ENCODE data around the gene AGBL5. TPM values are rescaled to one million over a fixed set of nuclear protein-coding genes. Genes with fewer than 3 reads are reported as not detected.
"Not testable (repeated sequence)": the region's sequence is repeated elsewhere in the genome, so short reads cannot be mapped to it uniquely, and the experiment has no call there.

Gene AGBL5
- total RNA-seq, 1 donor from 2014 or later: 14.0 TPM

DNA sequence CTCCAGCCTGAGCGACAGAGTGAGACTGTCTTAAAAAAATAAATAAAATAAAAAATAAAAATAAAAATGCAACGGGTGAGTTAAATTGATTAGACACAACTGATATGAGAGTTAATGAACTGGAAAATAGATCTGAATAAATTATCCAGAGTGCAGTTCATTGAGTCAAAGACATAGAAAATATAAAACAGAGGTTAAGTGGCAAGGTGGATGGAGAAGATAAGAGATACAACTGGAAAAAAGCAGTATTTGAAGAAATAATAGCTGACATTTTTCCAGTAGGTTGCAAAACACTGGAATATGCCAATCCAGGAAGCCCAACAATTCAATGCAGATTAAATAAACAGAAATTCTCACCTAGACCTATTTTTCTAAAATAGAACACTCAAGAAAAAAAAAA is 56.8 kb downstream of the AGBL5 start:
- no peak for DNase-seq
- no peak overlapping the region for H3K27ac ChIP-seq
- H3K27me3 ChIP-seq: peaks cover 12% of the 10 kb centered on the region
- H3K9me3 ChIP-seq: no peaks in the 10 kb centered on the region
- TF ChIP-seq, protein P1, sequence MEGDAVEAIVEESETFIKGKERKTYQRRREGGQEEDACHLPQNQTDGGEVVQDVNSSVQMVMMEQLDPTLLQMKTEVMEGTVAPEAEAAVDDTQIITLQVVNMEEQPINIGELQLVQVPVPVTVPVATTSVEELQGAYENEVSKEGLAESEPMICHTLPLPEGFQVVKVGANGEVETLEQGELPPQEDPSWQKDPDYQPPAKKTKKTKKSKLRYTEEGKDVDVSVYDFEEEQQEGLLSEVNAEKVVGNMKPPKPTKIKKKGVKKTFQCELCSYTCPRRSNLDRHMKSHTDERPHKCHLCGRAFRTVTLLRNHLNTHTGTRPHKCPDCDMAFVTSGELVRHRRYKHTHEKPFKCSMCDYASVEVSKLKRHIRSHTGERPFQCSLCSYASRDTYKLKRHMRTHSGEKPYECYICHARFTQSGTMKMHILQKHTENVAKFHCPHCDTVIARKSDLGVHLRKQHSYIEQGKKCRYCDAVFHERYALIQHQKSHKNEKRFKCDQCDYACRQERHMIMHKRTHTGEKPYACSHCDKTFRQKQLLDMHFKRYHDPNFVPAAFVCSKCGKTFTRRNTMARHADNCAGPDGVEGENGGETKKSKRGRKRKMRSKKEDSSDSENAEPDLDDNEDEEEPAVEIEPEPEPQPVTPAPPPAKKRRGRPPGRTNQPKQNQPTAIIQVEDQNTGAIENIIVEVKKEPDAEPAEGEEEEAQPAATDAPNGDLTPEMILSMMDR (IDR thresholded peaks at IDR 0.05): no peak
- H3K4me1 ChIP-seq: no peaks in the 10 kb centered on the region
- no peaks in the 10 kb centered on the region for H3K36me3 ChIP-seq
- intact Hi-C loops (cut with DNase I): loop anchor here (10.0 kb wide), 1 partner anchor 97 kb away; no protein-coding TSS in a partner anchor
- ATAC-seq: no peak
- no peak overlapping the region for H3K4me3 ChIP-seq

DNA sequence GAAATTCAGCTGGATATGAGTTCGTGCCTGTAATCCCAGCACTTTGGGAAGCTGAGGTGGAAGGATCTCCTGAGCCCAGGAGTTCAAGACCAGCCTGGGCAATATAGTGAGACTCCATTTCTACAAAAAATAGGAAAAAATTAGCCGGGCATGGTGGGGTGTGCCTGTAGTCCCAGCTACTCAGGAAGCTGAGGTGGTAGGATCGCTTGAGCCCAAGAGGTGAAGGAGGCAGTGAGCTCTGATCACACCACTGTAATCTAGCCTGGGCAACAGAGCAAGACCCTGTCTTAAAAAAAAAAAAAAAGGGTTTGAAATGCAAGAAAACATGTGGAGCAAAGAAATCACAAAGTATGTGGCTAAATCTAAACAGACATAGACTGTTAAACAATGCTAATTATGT is 57.6 kb downstream of the AGBL5 start:
- Histone ChIP-seq H3K36me3 (no peaks in the 10 kb centered on the region), H3K4me1 (no peaks in the 10 kb centered on the region), H3K4me3 (no peak overlapping the region), H3K27ac (no peak overlapping the region), H3K27me3 (peaks cover 10% of the 10 kb centered on the region), H3K9me3 (no peaks in the 10 kb centered on the region)
- DNase-seq (no peak), ATAC-seq (no peak)
- intact Hi-C loops (cut with DNase I): loop anchor here (10.0 kb wide), 1 partner anchor 96 kb away; no protein-coding TSS in a partner anchor
- TF ChIP-seq, protein P1 (IDR thresholded peaks at IDR 0.05): no peak

DNA sequence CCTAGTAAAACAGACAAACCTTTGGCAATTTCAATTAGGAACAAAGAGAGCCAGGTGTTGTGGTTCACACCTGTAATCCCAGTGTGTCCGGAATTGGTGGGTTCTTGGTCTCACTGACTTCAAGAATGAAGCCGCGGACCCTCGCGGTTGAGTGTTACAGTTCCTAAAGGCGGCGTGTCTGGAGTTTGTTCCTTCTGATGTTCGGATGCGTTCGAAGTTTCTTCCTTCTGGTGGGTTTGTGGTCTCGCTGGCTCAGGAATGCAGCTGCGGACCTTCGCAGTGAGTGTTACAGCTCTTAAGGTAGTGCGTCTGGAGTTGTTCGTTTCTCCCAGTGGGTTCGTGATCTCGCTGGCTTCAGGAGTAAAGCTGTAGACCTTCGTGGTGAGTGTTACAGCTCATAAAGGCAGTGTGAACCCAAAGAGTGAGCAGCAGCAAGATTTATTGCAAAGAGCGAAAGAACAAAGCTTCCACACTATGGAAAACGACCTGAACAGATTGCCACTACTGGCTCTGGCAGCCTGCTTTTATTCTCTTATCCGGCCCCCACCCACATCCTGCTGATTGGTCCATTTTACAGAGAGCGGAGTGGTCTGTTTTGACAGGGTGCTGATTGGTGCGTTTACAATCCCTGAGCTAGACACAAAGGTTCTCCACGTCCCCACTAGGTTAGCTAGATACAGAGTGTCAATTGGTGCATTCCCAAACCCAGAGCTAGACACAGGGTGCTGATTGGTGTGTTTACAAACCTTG is 59.3 kb downstream of the AGBL5 start:
- H3K4me1 ChIP-seq; ATAC-seq; intact Hi-C loops (cut with DNase I); H3K27ac ChIP-seq; H3K27me3 ChIP-seq; H3K9me3 ChIP-seq; H3K36me3 ChIP-seq; DNase-seq; H3K4me3 ChIP-seq: not testable (repeated sequence)

DNA sequence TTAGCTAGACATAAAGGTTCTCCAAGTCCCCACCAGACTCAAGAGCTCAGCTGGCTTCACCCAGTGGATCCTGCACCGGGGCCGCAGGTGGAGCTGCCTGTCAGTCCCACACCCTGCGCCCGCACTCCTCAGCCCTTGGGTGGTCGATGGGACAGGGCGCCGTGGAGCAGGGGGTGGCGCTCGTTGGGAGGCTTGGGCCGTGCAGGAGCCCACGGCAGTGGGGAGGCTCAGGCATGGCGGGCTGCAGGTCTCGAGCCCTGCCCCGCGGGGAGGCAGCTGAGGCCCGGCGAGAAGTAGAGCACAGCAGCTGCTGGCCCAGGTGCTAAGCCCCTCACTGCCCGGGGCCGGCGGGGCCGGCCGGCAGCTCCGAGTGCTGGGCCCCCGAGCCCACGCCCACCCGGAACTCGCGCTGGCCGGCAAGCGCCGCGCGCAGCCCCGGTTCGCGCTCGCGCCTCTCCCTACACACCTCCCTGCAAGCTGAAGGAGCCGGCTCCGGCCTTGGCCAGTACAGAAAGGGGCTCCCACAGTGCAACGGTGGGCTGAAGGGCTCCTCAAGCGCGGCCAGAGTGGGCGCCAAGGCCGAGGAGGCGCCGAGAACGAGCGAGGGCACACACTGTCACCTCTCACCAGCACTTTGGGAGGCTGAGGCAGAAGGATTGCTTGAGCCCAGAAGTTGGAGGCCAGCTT is 60.1 kb downstream of the AGBL5 start:
- intact Hi-C loops (cut with DNase I); H3K4me1 ChIP-seq; H3K9me3 ChIP-seq; ATAC-seq; H3K36me3 ChIP-seq; H3K27ac ChIP-seq; H3K27me3 ChIP-seq; H3K4me3 ChIP-seq; DNase-seq: not testable (repeated sequence)

DNA sequence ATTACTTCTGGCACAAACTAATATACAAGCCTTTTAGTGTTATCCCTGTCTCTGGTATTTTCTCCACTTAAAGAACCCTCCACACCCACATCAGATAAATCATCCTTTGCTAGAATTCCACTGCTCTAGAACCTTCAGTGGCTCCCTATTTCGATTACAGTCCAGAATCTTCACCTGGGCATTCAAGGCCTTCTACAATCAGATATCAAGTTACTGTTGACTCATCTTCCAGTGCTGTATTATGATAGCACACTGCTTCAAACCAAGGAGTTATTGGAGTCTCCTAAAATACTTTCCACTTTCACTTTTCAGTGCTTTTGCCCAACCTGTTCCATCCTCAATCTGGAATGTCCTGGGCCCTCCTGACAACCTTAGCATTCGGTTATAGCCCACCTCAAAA is 64.1 kb downstream of the AGBL5 start:
- Histone ChIP-seq H3K4me1 (peaks cover 7% of the 10 kb centered on the region), H3K9me3 (no peaks in the 10 kb centered on the region), H3K4me3 (no peak overlapping the region), H3K27ac (no peak overlapping the region), H3K36me3 (no peaks in the 10 kb centered on the region), H3K27me3 (peaks cover 26% of the 10 kb centered on the region)
- ATAC-seq (no peak), DNase-seq (no peak)
- intact Hi-C loops (cut with DNase I): no loop called here
- TF ChIP-seq, protein P1 (IDR thresholded peaks at IDR 0.05): no peak

DNA sequence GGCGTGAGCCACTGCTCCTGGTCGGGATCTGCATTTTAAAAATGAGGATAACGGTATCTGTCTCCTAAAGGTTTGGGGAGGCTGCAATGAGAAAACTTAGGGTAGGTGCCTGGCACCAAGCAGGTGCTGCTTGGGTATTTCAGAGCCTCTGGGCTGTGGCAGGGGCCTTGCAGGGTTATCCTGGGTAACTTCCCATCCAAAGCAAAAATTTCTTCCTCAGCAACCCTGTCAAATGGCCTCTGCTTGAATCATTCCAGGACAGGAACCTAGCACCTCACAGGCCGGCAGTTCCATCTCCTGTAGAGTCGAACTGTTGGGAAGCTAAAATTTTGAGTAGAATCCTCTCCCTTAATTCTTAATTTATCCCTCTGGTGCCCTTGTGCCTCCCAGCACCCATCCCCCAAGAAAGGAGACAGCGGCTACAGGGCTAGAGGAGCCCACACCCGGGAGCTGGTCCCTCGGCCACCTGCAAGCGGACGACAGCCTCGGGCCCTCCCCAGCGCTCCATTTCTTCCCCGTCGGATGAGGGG is 66.6 kb downstream of the AGBL5 start:
- ATAC-seq: no peak
- H3K27ac ChIP-seq: no peak overlapping the region
- peak overlapping the region; percentile 30 for H3K4me3 ChIP-seq
- DNase-seq: no peak
- TF ChIP-seq, protein P1 (IDR thresholded peaks at IDR 0.05): no peak
- H3K9me3 ChIP-seq: no peaks in the 10 kb centered on the region
- H3K36me3 ChIP-seq: no peaks in the 10 kb centered on the region
- H3K4me1 ChIP-seq: peaks cover 7% of the 10 kb centered on the region
- intact Hi-C loops (cut with DNase I): no loop called here
- peaks cover 26% of the 10 kb centered on the region for H3K27me3 ChIP-seq

Measured in upper lobe of right lung (tissue), 1 donor.